Endothelial cell of umbilical vein (primary cell): Measurements from ENCODE around the gene KIF6. TPM values are rescaled to one million over a fixed set of nuclear protein-coding genes. Genes with fewer than 3 reads are reported as not detected.

Experiments used
- BruUV-seq: library from RNA; stranded (reverse); fragments of 400-500 nt; replicated peaks from 2 replicates; lab custom pipeline; 2021; lab: Mats Ljungman, UMichigan
- CTCF ChIA-PET: fragments of 300-600, 350-600 bp; sonication (Branson Sonifier 250); formaldehyde crosslinking; loops from one replicate; lab custom pipeline; 2021; ENCODE audit warnings: antibody characterized with exemption, inconsistent platforms; lab: Charles Lee
- POLR2A ChIA-PET: fragments of 300-600, 350-600 bp; sonication (Branson Sonifier 250); formaldehyde crosslinking; loops from one replicate; lab custom pipeline; 2021; ENCODE audit warnings: antibody characterized with exemption, inconsistent platforms; lab: Charles Lee
- DNase-seq: peaks from one replicate; pipeline ENCODE4 v3.0.0-alpha.2; 2011; ENCODE audit warnings: low read depth, low spot score
- FAIRE-seq: peaks from 2 replicates; lab custom pipeline; 2011; peaks lifted over from hg19 to GRCh38; lab: Jason Lieb, UNC
- H2AFZ ChIP-seq: 2 replicates; pipeline ENCODE4 v1.6.0; 2012; ENCODE audit warnings: low read depth, low read length, control low read depth, inconsistent platforms
- H3K27ac ChIP-seq: 2 replicates; pipeline ENCODE4 v1.5.1; 2011; ENCODE audit warnings: low read depth, mild to moderate bottlenecking, control low read depth, low read length, moderate library complexity; ENCODE audit not compliant: insufficient read depth
- H3K27me3 ChIP-seq, 2 experiments: 2 replicates each; pipeline versions ENCODE4 v1.6.0 to v1.6.1; 2011; ENCODE audit warnings: low read length in 2 of 2, mixed read lengths in 1 of 2; ENCODE audit not compliant: control insufficient read depth in 2 of 2, insufficient read depth in 2 of 2
- H3K36me3 ChIP-seq, 2 experiments: 2 replicates in 1 of 2; 3 replicates in 1 of 2; pipeline ENCODE4 v1.5.1; 2011; ENCODE audit warnings: low read length in 2 of 2, mild to moderate bottlenecking in 1 of 2, moderate library complexity in 1 of 2; ENCODE audit not compliant: control insufficient read depth in 2 of 2, insufficient read depth in 2 of 2; ENCODE audit errors: extremely low read depth in 1 of 2
- H3K4me1 ChIP-seq: 3 replicates; pipeline ENCODE4 v1.5.1; 2011; ENCODE audit warnings: mild to moderate bottlenecking, low read length; ENCODE audit not compliant: control insufficient read depth, insufficient read depth; ENCODE audit errors: extremely low read depth
- H3K4me2 ChIP-seq: 2 replicates; pipeline ENCODE4 v1.6.1; 2011; ENCODE audit warnings: low read length, control low read depth, mixed read lengths; ENCODE audit not compliant: insufficient read depth
- H3K4me3 ChIP-seq, 3 experiments: fragments of 200-600 bp in 1 of 3; sonication (generic), shearing (Covaris generic) in 1 of 3; replicated peaks in 1 of 3; 2 replicates each; pipeline ENCODE4 v1.5.1; 2011 to 2016; ENCODE audit warnings: control low read depth in 3 of 3, low read length in 3 of 3, mild to moderate bottlenecking in 2 of 3, inconsistent platforms in 1 of 3, low read depth in 1 of 3, moderate library complexity in 1 of 3; ENCODE audit not compliant: insufficient read depth in 1 of 3
- H3K79me2 ChIP-seq: 2 replicates; pipeline ENCODE4 v1.6.0; 2012; ENCODE audit warnings: low read length, inconsistent platforms; ENCODE audit not compliant: control insufficient read depth, insufficient read depth
- H3K9ac ChIP-seq: replicated peaks from 2 replicates; pipeline ENCODE3; 2011; ENCODE audit warnings: low read length, control low read depth; ENCODE audit not compliant: insufficient read depth; ENCODE audit errors: extremely low read depth
- H3K9me1 ChIP-seq: replicated peaks from 3 replicates; pipeline ENCODE4 v1.6.0; 2011; ENCODE audit warnings: mild to moderate bottlenecking, low read length; ENCODE audit not compliant: control insufficient read depth, insufficient read depth; ENCODE audit errors: extremely low read depth
- H3K9me3 ChIP-seq: replicated peaks from 2 replicates; pipeline ENCODE4 v1.5.1; 2012; ENCODE audit warnings: low read length, inconsistent platforms; ENCODE audit not compliant: control insufficient read depth, insufficient read depth
- H4K20me1 ChIP-seq: replicated peaks from 2 replicates; pipeline ENCODE3; 2011; ENCODE audit warnings: mild to moderate bottlenecking, low read length; ENCODE audit not compliant: control insufficient read depth, insufficient read depth; ENCODE audit errors: extremely low read depth
- CTCF ChIP-seq, 2 donors: IDR thresholded peaks; 1 replicate in 1 of 2; 2 replicates in 1 of 2; pipeline ENCODE4 v1.5.1; 2011; ENCODE audit warnings: low read length in 2 of 2, mild to moderate bottlenecking in 2 of 2, moderate library complexity in 2 of 2, control low read depth in 1 of 2, inconsistent platforms in 1 of 2, low read depth in 1 of 2; ENCODE audit not compliant: insufficient read depth in 1 of 2; ENCODE audit errors: extremely low read depth in 1 of 2
- EZH2 ChIP-seq: IDR thresholded peaks from 2 replicates; pipeline ENCODE4 v1.6.1; 2012; ENCODE audit warnings: borderline replicate concordance, low read depth, mild to moderate bottlenecking, moderate library complexity, low read length, inconsistent platforms; ENCODE audit not compliant: severe bottlenecking
- FOS ChIP-seq: IDR thresholded peaks from 2 replicates; pipeline ENCODE4 v1.6.1; 2011; ENCODE audit warnings: mild to moderate bottlenecking, low read length, moderate library complexity, borderline replicate concordance; ENCODE audit not compliant: insufficient read depth
- GATA2 ChIP-seq: IDR thresholded peaks from 2 replicates; pipeline ENCODE4 v1.7.0; 2011; ENCODE audit warnings: low read depth, mild to moderate bottlenecking, moderate library complexity, mixed read lengths, low read length; ENCODE audit not compliant: insufficient read length, insufficient read depth
- JUN ChIP-seq: IDR thresholded peaks from 2 replicates; pipeline ENCODE4 v1.6.1; 2011; ENCODE audit warnings: borderline replicate concordance, low read depth; ENCODE audit not compliant: insufficient read length, insufficient read depth
- MAX ChIP-seq: IDR thresholded peaks from 2 replicates; pipeline ENCODE4 v1.6.1; 2011; ENCODE audit not compliant: insufficient read depth, insufficient read length
- MYC ChIP-seq: IDR thresholded peaks from one replicate; pipeline ENCODE4 v1.6.1; 2011; ENCODE audit warnings: mild to moderate bottlenecking, low read depth, low read length
- POLR2A ChIP-seq: IDR thresholded peaks from 2 replicates; pipeline ENCODE4 v1.6.1; 2012; ENCODE audit warnings: low read depth, mild to moderate bottlenecking, control low read depth, low read length
- POLR2AphosphoS5 ChIP-seq: IDR thresholded peaks from 2 replicates; pipeline ENCODE4 v1.6.1; 2012; ENCODE audit warnings: low read depth, mild to moderate bottlenecking, control low read depth, low read length, moderate library complexity; ENCODE audit not compliant: insufficient read depth
- dilution Hi-C: fragments of 300-500 bp; cut with MboI; formaldehyde crosslinking; loops from one replicate; pipeline ENCODE4 v1.15.0; 2019; ENCODE audit warnings: low sequenced_read_pairs; ENCODE audit not compliant: extremely low pct_ligation_motif_present
- intact Hi-C: fragments of 100-400 bp; cut with micrococcal nuclease; formaldehyde crosslinking; loops from one replicate; pipeline ENCODE4 v1.10.0; 2022
- polyA plus RNA-seq, 4 experiments: library from polyadenylated mRNA; depleted of rRNA in 3 of 4; stranded (reverse) in 3 of 4; unstranded in 1 of 4; fragments of >200 nt; gene quantifications; 2 replicates each; pipeline versions ENCODE4 v1.2.1 to v1.2.3, GENCODE V29; 2011 to 2012; ENCODE audit warnings: missing spikeins in 1 of 4
- total RNA-seq: library from RNA; stranded (reverse); gene quantifications from 2 replicates; pipeline ENCODE4 v1.2.3, GENCODE V29; 2021

The KIF6 gene
- total and polyA plus RNA-seq, 2 donors (not counting 3 experiments of a cell fraction or from before 2014, with no cell fraction given): not detected

- no peaks in the 10 kb centered on the region for H3K9me1 ChIP-seq
- dilution Hi-C loops: no loop called here
- ChIA-PET CTCF (no interaction called here), POLR2A (no interaction called here)
- no peaks in the 10 kb centered on the region for H4K20me1 ChIP-seq
- no TSS peak for BruUV-seq
- H3K27ac ChIP-seq: no peak overlapping the region
- H3K79me2 ChIP-seq: no peaks in the 10 kb centered on the region
- no peak overlapping the region for H3K4me2 ChIP-seq
- H3K4me1 ChIP-seq: no peaks in the 10 kb centered on the region
- H3K9ac ChIP-seq: no peak overlapping the region
- H3K9me3 ChIP-seq: no peaks in the 10 kb centered on the region
- intact Hi-C loops: no loop called here
- no peaks in the 10 kb centered on the region for H3K27me3 ChIP-seq
- no peaks in the 10 kb centered on the region for H3K36me3 ChIP-seq
- H3K4me3 ChIP-seq: no peak overlapping the region
- TF ChIP-seq MAX (no peak), CTCF (IDR thresholded peaks at IDR 0.05; ENCODE audit: extremely low read depth in 1 of 2, insufficient read depth in 1 of 2, low read depth in 1 of 2, low read length in 2 of 2) (no peak)
- FAIRE-seq: no peak
- H2AFZ ChIP-seq: no peak overlapping the region
- no peak for DNase-seq
Measured at GRCh38 chr6:39746795-39747194, 21.6 kb upstream of the KIF6 start.

GRCh38 chr6:39733704-39734103 lies 8.5 kb upstream of the KIF6 start:
- BruUV-seq: no TSS peak
- Histone ChIP-seq H3K4me1 (no peaks in the 10 kb centered on the region), H3K79me2 (no peaks in the 10 kb centered on the region), H3K27ac (no peak overlapping the region), H3K27me3 (no peaks in the 10 kb centered on the region), H4K20me1 (no peaks in the 10 kb centered on the region), H3K9ac (no peak overlapping the region), H3K36me3 (no peaks in the 10 kb centered on the region), H3K9me1 (no peaks in the 10 kb centered on the region), H2AFZ (no peak overlapping the region), H3K4me3 (no peak overlapping the region), H3K4me2 (no peak overlapping the region), H3K9me3 (no peaks in the 10 kb centered on the region)
- intact Hi-C loops (no loop called here), dilution Hi-C loops (no loop called here)
- POLR2A ChIA-PET: no interaction called here
- CTCF ChIA-PET: interaction anchor here (1.1 kb wide), 1 partner anchor 17 kb away, joined by 4 read pairs; no protein-coding TSS in a partner anchor
- DNase-seq: no peak
- no peak for TF ChIP-seq FOS
- no peak for TF ChIP-seq POLR2A
- TF ChIP-seq GATA2: no peak
- TF ChIP-seq POLR2AphosphoS5: no peak
- TF ChIP-seq MYC: no peak
- no peak for TF ChIP-seq JUN
- TF ChIP-seq CTCF (IDR thresholded peaks at IDR 0.05; ENCODE audit: extremely low read depth in 1 of 2, insufficient read depth in 1 of 2, low read depth in 1 of 2, low read length in 2 of 2): no peak
- TF ChIP-seq EZH2: no peak
- TF ChIP-seq MAX: no peak
- FAIRE-seq: no peak
